ENCODE data around the gene SAMM50.

SAMM50 gene

DNA sequence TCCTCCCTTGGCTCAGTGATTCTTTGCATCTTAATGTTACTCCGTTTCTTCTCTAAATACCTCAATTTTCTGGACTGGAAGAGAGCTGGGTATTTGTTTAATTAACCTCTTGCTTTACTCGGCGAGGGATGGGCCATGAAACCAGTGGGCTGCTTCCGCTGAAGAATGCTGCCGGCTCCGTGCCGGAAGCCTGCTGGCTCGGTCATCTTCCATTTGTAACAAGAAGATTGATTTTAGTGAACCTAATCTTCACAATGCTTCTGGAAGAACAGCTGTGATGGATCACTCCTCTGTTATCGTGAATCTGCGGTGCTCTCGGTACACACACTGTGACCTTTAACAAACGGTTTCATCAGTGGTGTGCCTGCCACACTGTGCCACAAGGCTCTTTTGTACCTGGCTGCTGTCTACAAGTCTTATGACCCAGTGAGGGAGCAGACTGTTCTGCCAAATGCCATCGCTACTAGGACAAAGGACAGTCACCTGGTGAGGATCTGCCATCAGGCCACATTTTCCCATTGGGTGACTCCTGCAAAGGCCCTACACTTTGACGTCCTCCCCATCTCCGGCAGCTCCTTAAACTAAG, 43.5 kb downstream of the SAMM50 start:
- Histone ChIP-seq H3K27ac (ENCODE audit: insufficient read depth in 1 of 2, low read depth in 1 of 2, low read length in 2 of 2, poor library complexity in 1 of 2, severe bottlenecking in 2 of 2) (no peak overlapping the region), H3K4me1 (ENCODE audit: control extremely low read depth in 1 of 4, control insufficient read depth in 4 of 4, insufficient read depth in 4 of 4, low read length in 3 of 4) (peaks cover 0 to 13% (median 11%) of the 10 kb centered on the region in 4 experiments), H3K9me3 (ENCODE audit: control extremely low read depth in 1 of 5, control insufficient read depth in 4 of 5, insufficient read depth in 2 of 5, low read depth in 1 of 5, low read length in 4 of 5) (no peaks in the 10 kb centered on the region), H3K36me3 (ENCODE audit: control insufficient read depth in 4 of 4, insufficient read depth in 4 of 4, low read length in 3 of 4) (peaks cover 3 to 44% (median 25%) of the 10 kb centered on the region in 4 experiments), H3K27me3 (replicated peaks in 2 of 5; ENCODE audit: control insufficient read depth in 4 of 5, insufficient read depth in 5 of 5, low read length in 4 of 5) (no peaks in the 10 kb centered on the region), H3K4me3 (ENCODE audit: control insufficient read depth in 1 of 7, extremely low read depth in 1 of 7, insufficient read depth in 4 of 7, low read depth in 2 of 7, low read length in 6 of 7) (no peak overlapping the region)
- no peak for DNase-seq
- WGBS (ENCODE audit: insufficient coverage) = 95% methylated on average over 9 of the region's 15 CpGs
- ChIA-PET CTCF (interaction anchor here (0.9 to 2.5 kb wide), 6 partner anchors 17 to 87 kb away, joined by 3 to 15 read pairs (median 5); no protein-coding TSS in a partner anchor), POLR2A (interaction anchor here (0.7 kb wide), 1 partner anchor 62 kb away, joined by 3 read pairs; no protein-coding TSS in a partner anchor)

DNA sequence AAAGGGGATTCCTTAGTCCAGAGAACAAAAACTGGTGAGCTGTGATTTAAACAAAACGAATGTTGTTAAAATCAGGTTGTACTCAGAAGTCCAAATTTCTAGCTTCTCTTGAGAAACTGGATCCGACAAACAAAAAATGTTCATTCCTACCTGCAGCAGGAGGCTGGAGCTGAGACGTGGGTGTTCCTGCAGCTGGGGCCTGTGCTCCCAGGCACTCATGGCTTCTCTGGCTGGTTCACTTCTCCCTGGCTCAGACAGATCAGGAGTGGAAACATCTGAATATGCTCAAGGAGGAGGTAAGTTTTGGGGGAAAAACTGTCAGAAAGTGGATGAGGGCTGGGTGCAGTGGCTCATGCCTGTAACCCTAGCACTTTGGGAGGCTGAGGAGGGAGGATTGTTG, 44.1 kb downstream of the SAMM50 start:
- H3K27ac ChIP-seq (ENCODE audit: insufficient read depth in 1 of 2, low read depth in 1 of 2, low read length in 2 of 2, poor library complexity in 1 of 2, severe bottlenecking in 2 of 2) = no peak overlapping the region
- H3K36me3 ChIP-seq (ENCODE audit: control insufficient read depth in 4 of 4, insufficient read depth in 4 of 4, low read length in 3 of 4) = peaks cover 3 to 38% (median 22%) of the 10 kb centered on the region in 4 experiments
- POLR2A ChIA-PET = interaction anchor here (0.7 kb wide), 1 partner anchor 61 kb away, joined by 3 read pairs; no protein-coding TSS in a partner anchor
- 96% methylated on average over 3 of the region's 3 CpGs for WGBS (ENCODE audit: insufficient coverage)
- CTCF ChIA-PET = interaction anchor here (0.9 to 2.5 kb wide), 3 partner anchors 16 to 86 kb away, joined by 4 to 15 read pairs (median 6); no protein-coding TSS in a partner anchor
- DNase-seq = no peak
- H3K4me3 ChIP-seq (ENCODE audit: control insufficient read depth in 1 of 7, extremely low read depth in 1 of 7, insufficient read depth in 4 of 7, low read depth in 2 of 7, low read length in 6 of 7) = no peak overlapping the region
- H3K9me3 ChIP-seq (ENCODE audit: control extremely low read depth in 1 of 5, control insufficient read depth in 4 of 5, insufficient read depth in 2 of 5, low read depth in 1 of 5, low read length in 4 of 5) = no peaks in the 10 kb centered on the region
- H3K27me3 ChIP-seq (replicated peaks in 2 of 5; ENCODE audit: control insufficient read depth in 4 of 5, insufficient read depth in 5 of 5, low read length in 4 of 5) = no peaks in the 10 kb centered on the region
- peaks cover 0 to 13% (median 11%) of the 10 kb centered on the region in 4 experiments for H3K4me1 ChIP-seq (ENCODE audit: control extremely low read depth in 1 of 4, control insufficient read depth in 4 of 4, insufficient read depth in 4 of 4, low read length in 3 of 4)

DNA sequence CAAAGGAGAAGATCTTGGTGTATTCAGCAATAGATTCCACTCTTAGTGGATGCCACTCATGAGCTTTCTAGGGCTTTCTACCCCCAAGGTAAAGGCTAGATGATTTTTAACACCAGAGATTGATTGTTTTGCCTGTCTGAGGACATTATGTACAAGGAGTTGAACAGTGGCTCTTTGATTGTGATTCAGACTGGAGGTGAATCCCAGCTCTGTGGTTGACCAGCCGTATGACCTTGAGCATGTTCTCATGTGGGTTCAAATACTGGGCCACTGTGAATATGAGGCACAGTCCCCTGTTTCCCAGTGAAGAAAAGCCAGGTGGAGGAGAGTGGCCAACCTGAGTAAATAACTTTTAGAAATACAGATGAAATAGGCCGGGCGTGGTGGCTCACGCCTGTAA, 44.9 kb downstream of the SAMM50 start:
- WGBS (ENCODE audit: insufficient coverage) = 85% methylated on average over 4 of the region's 4 CpGs
- no peak overlapping the region for H3K4me3 ChIP-seq (ENCODE audit: control insufficient read depth in 1 of 7, extremely low read depth in 1 of 7, insufficient read depth in 4 of 7, low read depth in 2 of 7, low read length in 6 of 7)
- H3K4me1 ChIP-seq (ENCODE audit: control extremely low read depth in 1 of 4, control insufficient read depth in 4 of 4, insufficient read depth in 4 of 4, low read length in 3 of 4) = peaks cover 0 to 13% (median 11%) of the 10 kb centered on the region in 4 experiments
- POLR2A ChIA-PET = no interaction called here
- CTCF ChIA-PET = interaction anchor here (2.5 kb wide), 1 partner anchor 85 kb away, joined by 15 read pairs; no protein-coding TSS in a partner anchor
- H3K27me3 ChIP-seq (replicated peaks in 2 of 5; ENCODE audit: control insufficient read depth in 4 of 5, insufficient read depth in 5 of 5, low read length in 4 of 5) = no peaks in the 10 kb centered on the region
- peaks cover 3 to 30% (median 21%) of the 10 kb centered on the region in 4 experiments for H3K36me3 ChIP-seq (ENCODE audit: control insufficient read depth in 4 of 4, insufficient read depth in 4 of 4, low read length in 3 of 4)
- no peak overlapping the region for H3K27ac ChIP-seq (ENCODE audit: insufficient read depth in 1 of 2, low read depth in 1 of 2, low read length in 2 of 2, poor library complexity in 1 of 2, severe bottlenecking in 2 of 2)
- no peaks in the 10 kb centered on the region for H3K9me3 ChIP-seq (ENCODE audit: control extremely low read depth in 1 of 5, control insufficient read depth in 4 of 5, insufficient read depth in 2 of 5, low read depth in 1 of 5, low read length in 4 of 5)
- DNase-seq = no peak

DNA sequence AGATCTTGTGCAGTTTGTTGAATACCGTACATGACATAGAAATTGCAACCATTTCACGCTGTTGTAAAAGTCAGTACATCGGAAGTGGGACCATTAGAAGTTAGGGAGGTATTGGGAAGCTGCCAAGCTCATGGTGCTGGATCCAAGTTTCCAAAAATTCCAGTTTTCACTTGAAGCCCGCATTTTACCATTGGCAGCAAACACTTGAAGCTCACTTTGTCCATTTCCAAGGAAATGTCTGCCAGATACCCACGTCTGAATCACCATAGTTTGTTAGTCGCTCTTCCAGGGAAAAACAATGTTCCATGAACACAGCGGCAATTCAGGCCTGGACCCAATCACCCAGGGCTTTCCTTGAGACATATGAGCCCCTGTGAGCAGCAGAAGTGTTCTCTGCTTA, 46.3 kb downstream of the SAMM50 start:
- Histone ChIP-seq H3K27ac (ENCODE audit: insufficient read depth in 1 of 2, low read depth in 1 of 2, low read length in 2 of 2, poor library complexity in 1 of 2, severe bottlenecking in 2 of 2) (no peak overlapping the region), H3K36me3 (ENCODE audit: control insufficient read depth in 4 of 4, insufficient read depth in 4 of 4, low read length in 3 of 4) (peaks cover 3 to 27% (median 19%) of the 10 kb centered on the region in 4 experiments), H3K4me1 (ENCODE audit: control extremely low read depth in 1 of 4, control insufficient read depth in 4 of 4, insufficient read depth in 4 of 4, low read length in 3 of 4) (peaks cover 0 to 4% (median under 1%) of the 10 kb centered on the region in 4 experiments), H3K4me3 (ENCODE audit: control insufficient read depth in 1 of 7, extremely low read depth in 1 of 7, insufficient read depth in 4 of 7, low read depth in 2 of 7, low read length in 6 of 7) (no peak overlapping the region), H3K9me3 (ENCODE audit: control extremely low read depth in 1 of 5, control insufficient read depth in 4 of 5, insufficient read depth in 2 of 5, low read depth in 1 of 5, low read length in 4 of 5) (peaks cover 0 to 9% (median 7%) of the 10 kb centered on the region in 5 experiments), H3K27me3 (replicated peaks in 2 of 5; ENCODE audit: control insufficient read depth in 4 of 5, insufficient read depth in 5 of 5, low read length in 4 of 5) (no peaks in the 10 kb centered on the region)
- ChIA-PET POLR2A (no interaction called here), CTCF (interaction anchor here (0.8 to 1.1 kb wide), 3 partner anchors 9 to 85 kb away, joined by 3 to 5 read pairs (median 4); no protein-coding TSS in a partner anchor)
- no peak for DNase-seq
- WGBS (ENCODE audit: insufficient coverage) = 100% methylated on average over 5 of the region's 7 CpGs

DNA sequence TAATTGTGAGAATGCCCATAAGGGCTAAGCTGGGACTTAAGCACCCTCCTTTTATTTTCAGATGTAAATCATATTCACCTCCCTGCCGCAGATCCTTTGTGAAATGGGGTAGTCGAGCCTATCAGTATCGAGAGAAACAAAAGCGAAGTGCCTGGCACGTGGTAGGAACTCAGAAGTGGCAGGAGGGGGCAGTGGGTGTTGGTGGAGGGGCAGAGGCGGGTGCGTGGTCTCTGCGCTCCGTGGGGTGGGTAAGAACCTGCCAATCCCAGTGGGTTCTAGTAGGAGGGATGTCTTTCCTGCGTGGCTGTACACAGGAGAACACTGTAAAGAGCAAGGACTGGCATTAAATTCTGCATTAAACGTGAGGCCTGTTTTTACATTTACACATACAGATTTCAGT, 47.1 kb downstream of the SAMM50 start:
- Histone ChIP-seq H3K4me1 (ENCODE audit: control extremely low read depth in 1 of 4, control insufficient read depth in 4 of 4, insufficient read depth in 4 of 4, low read length in 3 of 4) (peaks cover 0 to 4% (median 0%) of the 10 kb centered on the region in 4 experiments), H3K27ac (ENCODE audit: insufficient read depth in 1 of 2, low read depth in 1 of 2, low read length in 2 of 2, poor library complexity in 1 of 2, severe bottlenecking in 2 of 2) (no peak overlapping the region), H3K9me3 (ENCODE audit: control extremely low read depth in 1 of 5, control insufficient read depth in 4 of 5, insufficient read depth in 2 of 5, low read depth in 1 of 5, low read length in 4 of 5) (peaks cover 0 to 9% (median 7%) of the 10 kb centered on the region in 5 experiments), H3K36me3 (ENCODE audit: control insufficient read depth in 4 of 4, insufficient read depth in 4 of 4, low read length in 3 of 4) (peaks cover 3 to 20% (median 15%) of the 10 kb centered on the region in 4 experiments), H3K4me3 (ENCODE audit: control insufficient read depth in 1 of 7, extremely low read depth in 1 of 7, insufficient read depth in 4 of 7, low read depth in 2 of 7, low read length in 6 of 7) (no peak overlapping the region), H3K27me3 (replicated peaks in 2 of 5; ENCODE audit: control insufficient read depth in 4 of 5, insufficient read depth in 5 of 5, low read length in 4 of 5) (no peaks in the 10 kb centered on the region)
- no peak for DNase-seq
- 100% methylated on average over 5 of the region's 11 CpGs for WGBS (ENCODE audit: insufficient coverage)
- ChIA-PET POLR2A (no interaction called here), CTCF (interaction anchor here (1.6 kb wide), 1 partner anchor 9 kb away, joined by 5 read pairs; no protein-coding TSS in a partner anchor)

DNA sequence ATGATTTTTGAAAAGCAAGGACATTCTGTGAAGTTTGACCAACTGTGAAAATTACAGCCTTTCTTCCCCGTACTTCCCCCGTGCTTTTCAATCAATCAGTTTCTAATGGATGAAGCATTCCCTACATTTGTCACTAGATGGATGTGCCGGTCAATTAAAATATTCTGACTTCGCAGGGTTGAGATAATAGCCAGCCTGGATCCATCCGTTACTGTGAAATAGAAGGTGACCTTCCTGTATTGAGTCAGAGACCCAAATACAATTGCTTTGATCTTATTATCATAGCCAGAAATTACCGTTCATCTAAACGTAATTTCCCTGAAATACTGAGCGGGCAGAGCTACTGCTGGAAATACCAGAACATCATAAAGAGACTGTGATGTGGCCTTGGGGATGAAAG, 47.8 kb downstream of the SAMM50 start:
- Histone ChIP-seq H3K36me3 (ENCODE audit: control insufficient read depth in 4 of 4, insufficient read depth in 4 of 4, low read length in 3 of 4) (peaks cover 3 to 17% (median 12%) of the 10 kb centered on the region in 4 experiments), H3K27ac (ENCODE audit: insufficient read depth in 1 of 2, low read depth in 1 of 2, low read length in 2 of 2, poor library complexity in 1 of 2, severe bottlenecking in 2 of 2) (no peak overlapping the region), H3K4me3 (ENCODE audit: control insufficient read depth in 1 of 7, extremely low read depth in 1 of 7, insufficient read depth in 4 of 7, low read depth in 2 of 7, low read length in 6 of 7) (no peak overlapping the region), H3K27me3 (replicated peaks in 2 of 5; ENCODE audit: control insufficient read depth in 4 of 5, insufficient read depth in 5 of 5, low read length in 4 of 5) (no peaks in the 10 kb centered on the region), H3K9me3 (ENCODE audit: control extremely low read depth in 1 of 5, control insufficient read depth in 4 of 5, insufficient read depth in 2 of 5, low read depth in 1 of 5, low read length in 4 of 5) (peaks cover 0 to 9% (median 7%) of the 10 kb centered on the region in 5 experiments), H3K4me1 (ENCODE audit: control extremely low read depth in 1 of 4, control insufficient read depth in 4 of 4, insufficient read depth in 4 of 4, low read length in 3 of 4) (peaks cover 0 to 4% (median 0%) of the 10 kb centered on the region in 4 experiments)
- WGBS (ENCODE audit: insufficient coverage) = 95% methylated on average over 7 of the region's 8 CpGs
- CTCF ChIA-PET = interaction anchor here (1.6 kb wide), 2 partner anchors 9 to 83 kb away, joined by 5 read pairs; no protein-coding TSS in a partner anchor
- POLR2A ChIA-PET = no interaction called here
- no peak for DNase-seq

All from common myeloid progenitor, CD34-positive (primary cell).